ENCODE measurements around the gene NME3.

Gene NME3
- total RNA-seq, result 16.0 to 32.2 (median 19.2) reads per million in 3 donors

DNA sequence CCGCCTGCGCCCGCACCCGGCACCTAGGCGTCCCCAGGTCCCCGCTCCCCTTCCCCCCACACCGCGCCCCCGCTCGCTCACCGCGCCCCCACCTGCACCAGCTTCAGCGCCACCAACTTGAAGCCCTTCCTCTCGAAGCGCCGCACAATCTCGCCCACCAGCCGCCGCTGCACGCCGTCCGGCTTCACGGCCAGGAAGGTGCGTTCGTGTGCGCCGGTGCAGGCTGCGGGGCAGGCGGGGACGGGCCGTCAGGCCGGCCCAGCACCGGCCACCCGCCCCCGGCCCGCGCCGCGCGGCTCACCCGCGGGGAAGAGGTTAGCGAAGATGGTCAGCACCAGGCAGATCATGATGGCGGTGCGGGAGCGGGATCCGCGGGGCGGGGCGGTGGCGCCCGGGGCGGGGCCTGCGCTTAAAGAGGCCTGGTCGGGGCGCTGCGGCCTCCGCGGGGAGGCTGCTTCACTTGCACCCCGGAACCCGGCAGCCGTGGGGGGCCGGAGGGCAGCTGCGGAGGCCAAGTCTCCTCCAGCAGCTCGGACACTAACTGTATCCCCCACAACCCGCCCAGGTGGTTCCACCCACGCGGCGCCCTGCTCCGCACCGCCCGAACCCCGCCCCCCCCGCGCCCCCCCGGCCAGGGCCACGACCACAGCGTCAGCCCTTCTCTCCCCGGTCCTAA lies at the start of gene NME3:
Gene NME3, minus strand, starts transcription at position 356 of the 676 bp plus-strand sequence. Its CDS starts 9 bp downstream, at position 347.
- Histone ChIP-seq H3K27ac (ENCODE audit: insufficient read depth, low read length, poor library complexity, severe bottlenecking) (peak within 1 kb of the TSS; percentile 82), H3K27me3 (replicated peaks; ENCODE audit: control insufficient read depth, insufficient read depth, low read length, poor library complexity, severe bottlenecking) (no peaks in the 10 kb centered on the region), H3K36me3 (ENCODE audit: control insufficient read depth, insufficient read depth, low read length) (peaks cover 33% of the 10 kb centered on the region), H3K4me1 (ENCODE audit: control insufficient read depth, insufficient read depth, low read length, poor library complexity, severe bottlenecking) (peaks cover 27% of the 10 kb centered on the region), H3K4me3 (ENCODE audit: insufficient read depth, low read depth, low read length, poor library complexity, severe bottlenecking) (peak within 1 kb of the TSS; percentile 95), H3K9me3 (ENCODE audit: control insufficient read depth, low read length) (no peaks in the 10 kb centered on the region)
- DNase-seq, result peak; percentile 41 to 61 (median 60)

DNA sequence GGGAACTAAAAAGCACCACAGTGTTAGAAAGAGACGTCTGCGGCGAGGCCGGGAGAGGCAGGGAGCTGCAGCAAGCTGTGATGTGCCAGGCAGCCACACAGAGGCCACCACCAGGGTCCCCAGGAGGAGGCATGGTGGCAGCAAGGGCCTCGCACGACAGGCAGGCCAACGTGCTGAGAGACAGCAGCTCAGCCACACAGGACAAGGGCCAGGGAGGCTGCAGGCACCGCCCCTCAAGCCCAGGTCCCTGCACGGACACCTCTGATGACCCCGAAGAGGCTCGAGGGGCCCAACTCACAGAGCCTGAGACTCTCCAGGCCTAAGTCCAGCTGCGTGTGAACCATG lies 49.6 kb upstream of the NME3 start:
- Histone ChIP-seq H3K27me3 (replicated peaks; ENCODE audit: control insufficient read depth, insufficient read depth, low read length, poor library complexity, severe bottlenecking) (no peaks in the 10 kb centered on the region), H3K4me3 (ENCODE audit: insufficient read depth, low read depth, low read length, poor library complexity, severe bottlenecking) (no peak overlapping the region), H3K36me3 (ENCODE audit: control insufficient read depth, insufficient read depth, low read length) (peaks cover 66% of the 10 kb centered on the region)

DNA sequence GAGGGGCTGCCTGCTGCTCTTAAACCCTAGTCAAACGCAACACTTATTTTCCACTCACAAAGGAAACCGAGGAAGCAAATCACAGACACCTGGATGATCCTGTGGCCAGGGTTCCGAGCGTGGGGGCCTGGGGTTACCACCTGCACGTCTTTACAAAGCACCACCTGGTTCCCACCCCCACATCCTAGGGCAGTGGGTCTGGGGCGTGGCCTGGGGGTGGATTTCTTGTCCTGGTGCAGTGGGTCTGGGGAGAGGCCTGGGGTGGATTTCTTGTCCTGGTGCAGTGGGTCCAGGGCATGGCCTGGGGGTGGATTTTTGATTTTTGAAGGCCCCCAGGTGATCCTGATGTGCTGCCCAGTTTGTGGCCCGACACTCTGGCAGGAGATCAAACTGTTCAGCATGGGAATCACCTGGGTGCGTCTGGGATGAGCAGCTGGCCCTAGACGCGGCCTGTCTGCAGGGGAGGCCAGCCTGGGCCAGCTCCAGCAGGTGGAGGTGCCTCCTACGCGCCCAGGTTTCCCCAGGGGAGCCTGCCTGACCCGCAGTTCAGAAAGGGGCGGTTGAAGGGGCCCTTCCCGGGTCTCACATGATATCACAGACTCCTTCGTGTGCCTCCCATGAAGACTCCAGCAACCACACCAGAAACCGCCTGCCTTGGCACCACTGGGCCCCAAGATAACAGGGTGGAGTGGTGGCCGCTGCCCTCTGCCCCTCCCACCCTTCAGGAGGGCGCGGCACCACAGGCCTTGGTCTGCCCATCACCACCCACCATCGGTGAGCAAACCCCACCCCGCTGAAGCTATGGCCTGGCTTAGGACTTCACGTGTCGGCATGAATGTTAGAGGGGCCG lies 49.0 kb upstream of the NME3 start:
- H3K4me1 ChIP-seq (ENCODE audit: control insufficient read depth, insufficient read depth, low read length, poor library complexity, severe bottlenecking), result peaks cover 9% of the 10 kb centered on the region
- no peaks in the 10 kb centered on the region for H3K27me3 ChIP-seq (replicated peaks; ENCODE audit: control insufficient read depth, insufficient read depth, low read length, poor library complexity, severe bottlenecking)
- DNase-seq, result no peak
- H3K36me3 ChIP-seq (ENCODE audit: control insufficient read depth, insufficient read depth, low read length), result peaks cover 68% of the 10 kb centered on the region
- H3K4me3 ChIP-seq (ENCODE audit: insufficient read depth, low read depth, low read length, poor library complexity, severe bottlenecking), result no peak overlapping the region
- H3K9me3 ChIP-seq (ENCODE audit: control insufficient read depth, low read length), result no peaks in the 10 kb centered on the region
- H3K27ac ChIP-seq (ENCODE audit: insufficient read depth, low read length, poor library complexity, severe bottlenecking), result no peak overlapping the region

More for the DNA sequence above, 49.6 kb upstream of the NME3 start:
- H3K9me3 ChIP-seq (ENCODE audit: control insufficient read depth, low read length), result no peaks in the 10 kb centered on the region
- peaks cover 15% of the 10 kb centered on the region for H3K4me1 ChIP-seq (ENCODE audit: control insufficient read depth, insufficient read depth, low read length, poor library complexity, severe bottlenecking)
- no peak for DNase-seq
- H3K27ac ChIP-seq (ENCODE audit: insufficient read depth, low read length, poor library complexity, severe bottlenecking), result no peak overlapping the region

DNA sequence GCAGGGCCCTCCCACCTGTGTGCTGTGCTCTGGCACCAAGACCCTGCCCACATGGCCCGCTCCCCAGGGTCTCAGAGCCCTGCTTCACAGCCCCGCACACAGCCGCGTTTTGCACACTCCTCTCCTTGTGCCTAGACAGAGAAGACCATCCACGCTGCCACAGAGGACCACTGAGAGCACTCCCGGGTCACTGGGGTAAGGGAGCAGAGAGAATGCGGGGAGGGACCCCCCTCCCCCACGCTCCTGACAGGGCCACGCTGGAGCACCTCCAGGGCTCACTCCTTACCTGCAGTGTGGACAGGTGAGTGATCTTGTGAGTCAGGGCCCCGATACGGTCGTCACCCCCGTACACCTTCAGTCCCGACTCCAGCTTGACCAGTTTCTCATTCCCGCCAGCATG lies 48.3 kb upstream of the NME3 start:
- DNase-seq, result no peak
- Histone ChIP-seq H3K4me1 (ENCODE audit: control insufficient read depth, insufficient read depth, low read length, poor library complexity, severe bottlenecking) (peaks cover 5% of the 10 kb centered on the region), H3K9me3 (ENCODE audit: control insufficient read depth, low read length) (no peaks in the 10 kb centered on the region), H3K27me3 (replicated peaks; ENCODE audit: control insufficient read depth, insufficient read depth, low read length, poor library complexity, severe bottlenecking) (no peaks in the 10 kb centered on the region), H3K36me3 (ENCODE audit: control insufficient read depth, insufficient read depth, low read length) (peaks cover 72% of the 10 kb centered on the region), H3K4me3 (ENCODE audit: insufficient read depth, low read depth, low read length, poor library complexity, severe bottlenecking) (no peak overlapping the region), H3K27ac (ENCODE audit: insufficient read depth, low read length, poor library complexity, severe bottlenecking) (no peak overlapping the region)

DNA sequence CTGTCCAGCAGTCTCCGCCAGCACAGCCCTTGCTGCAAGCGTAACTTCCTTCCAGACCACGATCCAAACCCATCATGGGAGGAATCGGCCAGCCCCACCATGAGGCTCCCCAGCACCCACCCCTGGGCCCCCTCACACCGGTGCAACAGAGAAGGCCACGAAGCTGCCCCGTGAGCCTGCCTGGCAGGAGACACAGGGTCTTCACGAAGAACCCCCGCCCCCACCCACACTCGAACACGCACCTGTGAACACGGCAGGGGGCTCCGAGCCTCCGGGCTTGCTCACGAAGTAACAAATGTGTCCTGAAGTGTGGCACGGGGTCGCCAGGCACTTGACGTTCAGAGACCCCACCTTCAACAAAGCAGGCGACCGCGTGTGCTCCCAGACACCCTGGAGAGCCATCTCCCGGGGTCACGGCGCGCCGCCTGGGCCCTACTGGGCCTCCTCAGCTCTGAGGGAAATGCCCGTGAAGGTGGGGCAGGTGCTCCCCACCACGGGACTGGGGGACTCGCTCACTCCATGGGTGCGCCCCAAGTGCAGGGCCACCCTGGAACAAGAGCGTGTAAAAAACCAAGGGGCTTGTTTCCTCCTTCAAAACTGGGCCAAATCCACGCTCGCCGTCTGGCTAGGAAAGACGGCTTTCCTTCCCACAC lies 47.7 kb upstream of the NME3 start:
- Histone ChIP-seq H3K4me3 (ENCODE audit: insufficient read depth, low read depth, low read length, poor library complexity, severe bottlenecking) (no peak overlapping the region), H3K27ac (ENCODE audit: insufficient read depth, low read length, poor library complexity, severe bottlenecking) (no peak overlapping the region), H3K36me3 (ENCODE audit: control insufficient read depth, insufficient read depth, low read length) (peaks cover 72% of the 10 kb centered on the region), H3K9me3 (ENCODE audit: control insufficient read depth, low read length) (no peaks in the 10 kb centered on the region), H3K27me3 (replicated peaks; ENCODE audit: control insufficient read depth, insufficient read depth, low read length, poor library complexity, severe bottlenecking) (no peaks in the 10 kb centered on the region), H3K4me1 (ENCODE audit: control insufficient read depth, insufficient read depth, low read length, poor library complexity, severe bottlenecking) (peaks cover 3% of the 10 kb centered on the region)
- DNase-seq, result no peak

DNA sequence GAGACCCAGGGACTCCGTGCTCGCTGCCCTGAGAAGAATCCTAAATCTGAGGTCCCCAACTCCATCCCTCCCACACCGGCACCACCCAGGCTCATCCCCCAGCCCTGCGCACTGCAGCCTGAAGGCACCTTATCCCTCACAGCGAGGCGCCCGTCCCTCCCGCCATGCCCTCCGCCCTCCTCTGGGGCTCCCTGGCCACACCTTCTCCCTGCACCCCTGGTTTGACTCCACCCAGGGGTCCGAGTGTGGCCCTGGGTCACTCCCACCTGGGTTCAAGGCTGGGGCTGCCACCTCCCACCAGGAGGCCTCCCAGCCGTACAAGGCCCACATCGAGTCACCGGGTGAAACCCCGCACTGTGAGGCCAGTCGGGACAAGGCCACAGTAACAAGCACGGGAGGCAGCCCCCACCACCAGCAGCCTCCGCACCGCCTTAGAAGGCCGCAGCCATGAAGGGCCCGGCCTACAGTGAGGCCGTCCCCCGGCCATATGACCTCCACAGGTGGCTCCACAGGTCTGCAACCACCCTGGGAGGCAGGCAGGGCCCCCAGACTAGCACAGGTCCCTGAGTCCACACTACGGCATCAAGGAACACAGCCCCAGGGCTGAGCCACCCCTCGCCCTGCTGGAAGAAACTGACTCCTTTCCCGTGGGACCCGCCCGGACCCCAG lies 47.0 kb upstream of the NME3 start:
- Histone ChIP-seq H3K4me3 (ENCODE audit: insufficient read depth, low read depth, low read length, poor library complexity, severe bottlenecking) (no peak overlapping the region), H3K9me3 (ENCODE audit: control insufficient read depth, low read length) (no peaks in the 10 kb centered on the region), H3K4me1 (ENCODE audit: control insufficient read depth, insufficient read depth, low read length, poor library complexity, severe bottlenecking) (peaks cover 3% of the 10 kb centered on the region), H3K27me3 (replicated peaks; ENCODE audit: control insufficient read depth, insufficient read depth, low read length, poor library complexity, severe bottlenecking) (no peaks in the 10 kb centered on the region), H3K27ac (ENCODE audit: insufficient read depth, low read length, poor library complexity, severe bottlenecking) (no peak overlapping the region), H3K36me3 (ENCODE audit: control insufficient read depth, insufficient read depth, low read length) (peaks cover 78% of the 10 kb centered on the region)
- DNase-seq, result no peak

DNA sequence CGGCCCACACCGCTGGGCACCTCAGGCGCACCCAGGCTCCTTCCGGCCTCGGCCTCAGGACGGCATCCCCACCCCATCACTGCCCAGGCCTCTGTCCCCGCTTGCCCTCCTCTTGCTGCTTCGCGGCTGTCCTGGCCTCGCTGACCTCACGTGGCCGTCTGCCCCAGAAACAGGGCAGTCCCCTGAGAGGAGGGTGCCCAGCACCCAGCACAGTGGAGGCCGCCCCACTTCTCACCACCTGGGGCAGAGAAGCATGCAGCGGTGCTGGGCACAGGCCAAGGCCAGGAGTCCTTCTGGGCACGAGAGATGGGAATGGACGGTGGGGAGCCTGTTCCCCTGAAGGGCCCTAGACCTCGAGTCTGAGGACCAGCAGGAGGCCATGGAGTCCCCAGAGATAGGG lies 46.4 kb upstream of the NME3 start:
- Histone ChIP-seq H3K36me3 (ENCODE audit: control insufficient read depth, insufficient read depth, low read length) (peaks cover 75% of the 10 kb centered on the region), H3K9me3 (ENCODE audit: control insufficient read depth, low read length) (no peaks in the 10 kb centered on the region)

DNA sequence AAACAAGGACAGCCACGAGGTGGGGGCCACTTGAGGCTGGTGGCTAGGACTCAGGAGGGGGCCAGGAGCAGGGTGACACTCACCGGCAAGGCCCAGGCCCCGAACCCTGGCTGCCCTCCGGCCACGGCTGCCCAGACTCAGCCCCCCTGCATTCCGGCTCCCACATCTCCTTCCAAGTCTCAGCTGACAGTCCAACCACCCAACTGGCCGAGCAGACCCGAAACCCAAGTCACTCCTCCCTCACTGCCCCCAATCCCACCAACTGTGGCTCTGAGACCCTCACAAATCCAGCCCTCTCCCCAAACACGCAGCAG lies 45.9 kb upstream of the NME3 start:
- H3K9me3 ChIP-seq (ENCODE audit: control insufficient read depth, low read length), result no peaks in the 10 kb centered on the region
- H3K4me3 ChIP-seq (ENCODE audit: insufficient read depth, low read depth, low read length, poor library complexity, severe bottlenecking), result no peak overlapping the region

More for the DNA sequence above, 46.4 kb upstream of the NME3 start:
- no peak for DNase-seq
- Histone ChIP-seq H3K4me1 (ENCODE audit: control insufficient read depth, insufficient read depth, low read length, poor library complexity, severe bottlenecking) (peaks cover 3% of the 10 kb centered on the region), H3K4me3 (ENCODE audit: insufficient read depth, low read depth, low read length, poor library complexity, severe bottlenecking) (no peak overlapping the region), H3K27me3 (replicated peaks; ENCODE audit: control insufficient read depth, insufficient read depth, low read length, poor library complexity, severe bottlenecking) (no peaks in the 10 kb centered on the region), H3K27ac (ENCODE audit: insufficient read depth, low read length, poor library complexity, severe bottlenecking) (no peak overlapping the region)

DNA sequence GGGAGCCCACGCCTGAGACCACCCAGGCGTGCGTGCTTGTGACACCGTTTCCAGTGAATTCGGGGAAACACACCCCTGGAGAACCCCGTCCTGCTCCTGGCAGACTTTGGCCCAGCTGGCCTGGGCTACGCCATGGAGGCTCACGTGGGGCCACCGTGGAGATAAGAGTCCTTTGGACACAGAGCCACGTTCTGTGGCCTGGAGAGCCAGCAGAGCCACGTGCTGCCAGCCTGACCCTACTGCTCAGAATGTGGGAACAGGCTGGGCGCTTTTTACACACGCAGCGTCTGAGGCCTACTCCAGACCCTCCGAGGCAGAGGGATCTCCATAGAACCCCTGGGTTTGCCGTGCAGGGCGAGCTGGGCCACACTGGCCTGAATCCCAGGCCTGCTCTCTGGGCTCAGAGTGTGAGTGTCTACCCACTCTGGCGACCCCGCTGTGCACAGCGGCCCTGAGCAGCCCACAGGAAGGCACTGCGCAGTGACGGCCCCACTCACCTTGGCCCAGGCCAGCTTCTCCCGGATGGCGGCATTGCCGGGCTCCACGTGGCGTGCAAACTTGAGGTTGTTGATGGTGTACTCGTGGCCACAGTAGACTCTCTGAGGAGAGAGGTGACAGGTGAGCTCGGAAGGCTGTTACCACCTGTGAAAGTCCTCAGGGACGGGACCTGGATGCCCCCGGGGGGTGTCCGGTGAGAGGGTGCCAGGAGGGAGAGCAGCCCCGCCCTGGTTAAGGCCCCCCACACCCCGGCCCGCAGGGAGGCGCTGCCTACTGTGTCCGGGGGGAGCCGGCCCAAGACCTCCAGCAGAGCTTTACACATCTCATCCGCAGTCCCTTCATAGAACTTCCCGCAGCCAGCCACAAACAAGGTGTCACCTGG lies 45.3 kb upstream of the NME3 start:
- H3K4me1 ChIP-seq (ENCODE audit: control insufficient read depth, insufficient read depth, low read length, poor library complexity, severe bottlenecking), result no peaks in the 10 kb centered on the region
- H3K4me3 ChIP-seq (ENCODE audit: insufficient read depth, low read depth, low read length, poor library complexity, severe bottlenecking), result no peak overlapping the region
- DNase-seq, result no peak
- no peak overlapping the region for H3K27ac ChIP-seq (ENCODE audit: insufficient read depth, low read length, poor library complexity, severe bottlenecking)
- peaks cover 66% of the 10 kb centered on the region for H3K36me3 ChIP-seq (ENCODE audit: control insufficient read depth, insufficient read depth, low read length)
- no peaks in the 10 kb centered on the region for H3K9me3 ChIP-seq (ENCODE audit: control insufficient read depth, low read length)
- H3K27me3 ChIP-seq (replicated peaks; ENCODE audit: control insufficient read depth, insufficient read depth, low read length, poor library complexity, severe bottlenecking), result no peaks in the 10 kb centered on the region

More for the DNA sequence above, 45.9 kb upstream of the NME3 start:
- H3K27me3 ChIP-seq (replicated peaks; ENCODE audit: control insufficient read depth, insufficient read depth, low read length, poor library complexity, severe bottlenecking), result no peaks in the 10 kb centered on the region
- H3K27ac ChIP-seq (ENCODE audit: insufficient read depth, low read length, poor library complexity, severe bottlenecking), result no peak overlapping the region
- H3K4me1 ChIP-seq (ENCODE audit: control insufficient read depth, insufficient read depth, low read length, poor library complexity, severe bottlenecking), result peaks cover 3% of the 10 kb centered on the region
- DNase-seq, result no peak
- H3K36me3 ChIP-seq (ENCODE audit: control insufficient read depth, insufficient read depth, low read length), result peaks cover 70% of the 10 kb centered on the region

Data from effector memory CD4-positive, alpha-beta T cell (primary cell).